Left forelimb (tissue), 1 donor: ENCODE results near the gene TAF7L.

ENCODE experiments used
- DNase-seq: peaks from one replicate; pipeline ENCODE4 v3.0.0-alpha.2; 2018; ENCODE audit warnings: low spot score

TAF7L gene

GRCh38 chrX:101220662-101221260 lies 70.4 kb downstream of the TAF7L start:
- DNase-seq: no peak

GRCh38 chrX:101219864-101220346 lies 71.2 kb downstream of the TAF7L start:
- no peak for DNase-seq

- DNase-seq: no peak
These were observed 71.8 kb downstream of the TAF7L start, which contains the start of gene DRP2 for GRCh38 chrX:101219116-101219863. Gene DRP2, plus strand, starts transcription at chrX:101219786. Its CDS starts 11,862 bp downstream, at chrX:101231648.
